HG02678 (cell line): ENCODE data around the gene BPIFB3.

Experiments
- ATAC-seq: cut with Tn5 transposase; IDR thresholded peaks from one replicate; pipeline ENCODE4 v1.9.1; 2021; ENCODE audit warnings: mild to moderate bottlenecking, moderate library complexity; ENCODE audit not compliant: unreplicated experiment

BPIFB3 gene

GRCh38 chr20:33015700-33016580 lies 37.8 kb upstream of the BPIFB3 start:
- ATAC-seq: no peak

- no peak for ATAC-seq
Observed at GRCh38 chr20:33016581-33017109, 37.1 kb upstream of the BPIFB3 start.

GRCh38 chr20:33017542-33017941 lies 36.2 kb upstream of the BPIFB3 start:
- no peak for ATAC-seq

- no peak for ATAC-seq
Observed at GRCh38 chr20:33018169-33018931, 35.4 kb upstream of the BPIFB3 start.

- ATAC-seq: no peak
Observed at GRCh38 chr20:33019465-33020277, 34.0 kb upstream of the BPIFB3 start.

GRCh38 chr20:33020278-33021161 lies 33.2 kb upstream of the BPIFB3 start:
- ATAC-seq: no peak

GRCh38 chr20:33021879-33022278 lies 31.8 kb upstream of the BPIFB3 start:
- no peak for ATAC-seq

- ATAC-seq: no peak
Observed at GRCh38 chr20:33022289-33022688, 31.4 kb upstream of the BPIFB3 start.

- ATAC-seq: no peak
Observed at GRCh38 chr20:33022694-33023438, 30.8 kb upstream of the BPIFB3 start.

- ATAC-seq: no peak
Observed at GRCh38 chr20:33023439-33024242, 30.1 kb upstream of the BPIFB3 start.

GRCh38 chr20:33024243-33024560 lies 29.5 kb upstream of the BPIFB3 start:
- no peak for ATAC-seq

- ATAC-seq: no peak
Observed at GRCh38 chr20:33024609-33025317, 28.9 kb upstream of the BPIFB3 start.

- no peak for ATAC-seq
Observed at GRCh38 chr20:33025318-33025876, 28.3 kb upstream of the BPIFB3 start.

- no peak for ATAC-seq
Observed at GRCh38 chr20:33026072-33026778, 27.5 kb upstream of the BPIFB3 start.

- ATAC-seq: no peak
Observed at GRCh38 chr20:33026779-33027759, 26.6 kb upstream of the BPIFB3 start.
